SK-N-MC (cell line): ENCODE results near the gene YTHDF1.

Experiments
- EZH2 ChIP-seq: fragments of 200-600 bp; sonication (generic); IDR thresholded peaks from one replicate; pipeline ENCODE4 v1.6.1; 2017; ENCODE audit warnings: antibody characterized with exemption
- POLR2AphosphoS5 ChIP-seq: IDR thresholded peaks from 2 replicates; pipeline ENCODE4 v1.6.1; 2012; ENCODE audit warnings: mild to moderate bottlenecking, low read depth, low read length, borderline replicate concordance

- TF ChIP-seq EZH2 (no peak), POLR2AphosphoS5 (no peak)
These were observed 41.0 kb upstream of the YTHDF1 start for GRCh38 chr20:63256954-63257353.
